Measurements from ENCODE around the gene SLC12A9.

GRCh38 chr7:100863406-100863950 lies 11.0 kb downstream of the SLC12A9 start:
- no peak for TF ChIP-seq CTCF (IDR thresholded peaks at IDR 0.05)
- no peak for TF ChIP-seq ZFX (IDR thresholded peaks at IDR 0.05; ENCODE audit: borderline replicate concordance)

All from 22Rv1 (cell line).